Endometrial microvascular endothelial cells (primary cell): ENCODE results near the gene C1orf35. TPM values are rescaled to one million over a fixed set of nuclear protein-coding genes. Genes with fewer than 3 reads are reported as not detected.
"Not testable (repeated sequence)": the region's sequence is repeated elsewhere in the genome, so short reads cannot be mapped to it uniquely, and the experiment has no call there.

Experiments
- in situ Hi-C: cut with HindIII; loops from 2 replicates; pipeline ENCODE4 v1.10.0; 2017; ENCODE audit warnings: low sequenced_read_pairs, low pct_unique_long_range_greater_than_20kb; ENCODE audit errors: inconsistent ontology term
- total RNA-seq: library from RNA; depleted of rRNA; stranded (reverse); fragments of >200 nt; gene quantifications from one replicate; pipeline ENCODE4 v1.2.3, GENCODE V29; 2015; ENCODE audit errors: inconsistent ontology term

The C1orf35 gene
- total RNA-seq, 1 donor from 2014 or later = 11.4 TPM

DNA sequence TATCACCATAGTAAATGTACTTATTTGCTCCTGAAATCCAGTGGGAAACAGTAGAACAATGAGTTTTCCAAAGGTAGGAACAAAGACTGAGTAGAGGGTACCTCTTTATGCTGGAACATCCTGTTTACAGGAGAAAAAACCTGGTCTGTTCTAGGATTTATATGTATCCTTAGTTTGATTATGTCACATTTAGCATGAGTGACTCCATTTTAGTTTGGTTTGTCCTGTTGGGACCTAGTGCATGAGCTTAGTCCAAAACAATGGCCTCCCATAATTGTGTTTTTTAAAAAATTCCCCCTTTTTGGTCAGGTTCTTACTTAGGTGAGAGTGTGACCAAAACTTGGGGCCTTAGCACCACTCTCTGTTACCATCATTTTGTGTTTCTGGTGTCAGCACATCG, 9.5 kb upstream of the C1orf35 start:
- in situ Hi-C loops = no loop called here

GRCh38 chr1:228112167-228112566, 9.0 kb upstream of the C1orf35 start:
- in situ Hi-C loops = no loop called here

DNA sequence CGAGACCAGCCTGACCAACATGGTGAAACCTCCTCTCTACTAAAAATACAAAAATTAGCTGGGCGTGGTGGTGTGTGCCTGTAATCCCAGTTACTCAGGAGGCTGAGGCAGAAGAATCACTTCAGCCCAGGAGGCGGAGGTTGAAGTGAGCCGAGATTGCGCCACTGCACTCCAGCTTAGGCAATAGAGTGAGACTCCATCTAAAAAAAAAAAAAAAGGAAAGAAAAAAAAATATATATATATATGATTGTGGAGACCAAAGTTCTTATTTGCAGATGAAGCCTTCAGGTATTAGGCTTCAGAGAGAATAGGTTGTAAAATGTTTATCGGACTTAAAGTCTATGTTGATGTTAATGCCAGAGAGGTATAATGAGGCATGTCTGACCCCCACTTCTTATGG, 8.2 kb upstream of the C1orf35 start:
- in situ Hi-C loops = not testable (repeated sequence)

GRCh38 chr1:228110556-228110955, 7.4 kb upstream of the C1orf35 start:
- in situ Hi-C loops = no loop called here

- in situ Hi-C loops = no loop called here
Observed at GRCh38 chr1:228109962-228110488, 6.9 kb upstream of the C1orf35 start.

GRCh38 chr1:228109073-228109961, 6.2 kb upstream of the C1orf35 start, which contains the start of gene MRPL55:
Gene MRPL55 (minus strand): TSS chr1:228109299. CDS start chr1:228108260, 1,039 bp downstream.
- in situ Hi-C loops = no loop called here

- in situ Hi-C loops = no loop called here
Observed at GRCh38 chr1:228108742-228109072, 5.6 kb upstream of the C1orf35 start.

DNA sequence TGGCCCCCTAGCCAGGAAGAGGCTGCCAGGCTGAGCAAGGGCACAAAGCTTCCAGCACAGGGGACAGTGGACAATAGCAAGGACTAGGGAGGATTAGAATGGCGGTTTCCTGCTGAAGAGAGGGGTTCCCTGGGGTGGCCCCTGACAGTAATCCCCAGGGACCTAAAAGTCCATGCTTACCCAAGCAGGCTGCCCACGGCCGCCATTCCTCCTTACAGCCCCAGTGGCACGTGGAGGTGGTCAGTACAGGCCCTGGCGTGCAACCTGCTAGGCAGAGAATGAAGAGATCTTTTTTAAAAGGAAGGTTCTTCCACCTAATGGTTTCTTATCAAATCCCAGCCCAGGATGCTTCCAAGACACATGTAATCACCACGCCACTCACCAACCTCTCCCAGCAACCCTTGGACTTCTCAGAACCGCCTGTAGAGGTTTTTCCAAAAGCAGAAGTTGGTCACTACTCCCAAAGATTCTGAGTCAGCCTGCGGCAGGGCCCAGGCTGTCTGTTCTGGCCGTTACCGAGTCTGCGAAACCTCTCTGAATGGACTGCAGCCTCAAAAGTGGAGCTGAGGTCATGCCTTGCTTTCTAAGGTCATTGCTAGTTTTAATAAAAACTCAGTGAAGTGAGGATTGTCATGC, 5.0 kb upstream of the C1orf35 start:
- in situ Hi-C loops = no loop called here

DNA sequence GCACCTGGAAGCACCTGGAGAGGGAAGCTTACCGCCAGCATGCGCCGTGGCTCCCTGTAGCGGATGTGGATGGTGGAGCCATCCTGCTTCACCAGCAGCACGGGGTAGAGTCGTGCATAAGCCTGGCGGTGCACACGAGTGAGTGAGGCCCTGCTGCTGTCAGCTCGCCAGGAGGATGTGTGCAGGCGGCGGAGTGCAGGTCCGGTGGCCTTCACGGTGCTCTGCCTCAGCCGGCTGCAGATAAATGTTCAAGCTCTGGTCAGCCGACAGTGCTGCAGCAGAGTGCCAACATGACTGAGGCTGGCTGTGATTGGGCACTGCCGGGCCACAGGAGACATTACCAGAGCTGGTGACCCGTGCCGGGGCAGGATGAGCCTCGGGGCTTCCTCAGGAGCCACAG, 4.5 kb upstream of the C1orf35 start:
- in situ Hi-C loops = no loop called here

DNA sequence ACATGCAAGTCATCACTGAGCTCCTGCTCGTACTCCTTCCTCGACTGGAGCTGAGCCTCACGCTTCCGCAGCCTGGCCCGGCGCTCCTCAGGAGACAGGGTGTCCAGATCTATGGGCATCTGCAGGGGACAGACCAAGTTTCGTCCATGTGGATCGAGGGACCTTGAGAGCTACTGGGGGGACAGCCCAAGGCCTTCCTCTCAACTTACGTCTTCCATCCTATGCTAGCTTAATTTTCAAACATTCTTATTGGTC, 3.6 kb upstream of the C1orf35 start:
- in situ Hi-C loops = no loop called here

- in situ Hi-C loops = no loop called here
Observed at GRCh38 chr1:228105996-228106799, 3.1 kb upstream of the C1orf35 start.

DNA sequence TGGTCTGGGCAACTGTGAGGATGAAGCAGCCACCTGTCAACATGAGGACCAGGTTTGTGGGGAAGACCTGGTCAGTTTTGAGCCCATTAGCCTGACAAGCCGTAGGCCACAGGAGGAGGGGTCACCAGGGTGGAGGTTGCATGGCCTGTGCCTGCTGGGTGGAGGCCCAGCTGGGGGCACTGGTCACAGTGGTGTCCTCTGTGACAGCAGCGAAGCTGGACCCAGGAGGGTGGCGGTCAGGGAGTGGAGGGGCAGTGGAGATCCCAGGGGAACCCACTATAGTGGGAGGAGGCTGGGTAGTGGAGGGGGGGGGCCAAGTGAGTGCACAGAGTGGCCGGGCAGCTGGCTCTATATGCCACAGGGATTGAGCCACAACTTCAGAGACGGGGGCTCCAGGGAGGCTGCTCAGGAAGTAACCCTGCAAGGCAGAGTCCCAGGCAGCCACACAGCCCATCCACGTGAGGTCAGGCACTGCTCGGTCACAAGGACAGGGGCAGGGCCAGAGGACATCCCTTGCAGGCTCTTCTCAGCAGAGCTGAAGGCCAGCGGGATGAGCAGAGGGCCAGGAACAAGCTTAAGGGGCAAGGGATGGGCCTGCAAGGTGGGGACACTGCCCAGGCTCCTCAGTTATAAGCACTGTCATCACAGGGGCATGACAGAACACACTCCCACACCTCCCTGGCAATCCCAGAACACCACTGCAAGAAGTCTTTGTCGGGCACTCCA, 2.3 kb upstream of the C1orf35 start:
- in situ Hi-C loops = no loop called here

GRCh38 chr1:228104526-228105269, 1.6 kb upstream of the C1orf35 start:
- in situ Hi-C loops = no loop called here

- in situ Hi-C loops = no loop called here
Observed at GRCh38 chr1:228101994-228102790, 933 bp downstream of the C1orf35 start.

DNA sequence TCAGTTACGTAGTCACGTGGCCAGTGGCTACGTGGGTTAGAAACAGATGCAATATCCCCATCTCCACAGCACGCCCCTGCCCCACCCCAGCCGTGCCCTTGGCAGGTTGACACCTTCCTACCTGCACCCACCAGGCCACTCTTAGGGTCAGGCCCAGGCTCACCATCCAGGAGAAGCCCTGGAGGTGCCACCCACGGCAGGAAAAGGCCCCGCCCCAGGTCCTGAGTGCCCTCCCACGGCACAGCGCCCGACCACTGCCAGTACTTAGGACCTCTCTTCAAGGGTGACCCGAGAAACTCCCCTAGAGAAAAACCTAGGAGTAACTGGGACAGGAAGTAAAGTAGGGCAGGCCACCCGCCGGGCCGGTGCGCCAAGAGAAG, 1.5 kb downstream of the C1orf35 start:
- in situ Hi-C loops = no loop called here

GRCh38 chr1:228100822-228101613, 2.1 kb downstream of the C1orf35 start:
- in situ Hi-C loops = no loop called here

- in situ Hi-C loops = no loop called here
Observed at GRCh38 chr1:228099331-228099732, 3.8 kb downstream of the C1orf35 start.
